ENCODE measurements around the gene SBK3.

The SBK3 gene

GRCh38 chr19:55549500-55550320 is 4.4 kb upstream of the SBK3 start:
- H3K4me3 ChIP-seq (ENCODE audit: control insufficient read depth, low read depth, low read length) = peak overlapping the region; percentile 1

GRCh38 chr19:55546822-55547614 is 1.7 kb upstream of the SBK3 start:
- no peak overlapping the region for H3K4me3 ChIP-seq (ENCODE audit: control insufficient read depth, low read depth, low read length)
- DNase-seq (ENCODE audit: low read depth) = peak; percentile 49
- no peak for TF ChIP-seq CTCF (IDR thresholded peaks at IDR 0.05; ENCODE audit: control insufficient read depth, insufficient read depth, low read depth, low read length, missing control alignments)

More at GRCh38 chr19:55549500-55550320, 4.4 kb upstream of the SBK3 start:
- no peak for TF ChIP-seq CTCF (IDR thresholded peaks at IDR 0.05; ENCODE audit: control insufficient read depth, insufficient read depth, low read depth, low read length, missing control alignments)
- peak; percentile 81 for DNase-seq (ENCODE audit: low read depth)

GRCh38 chr19:55546011-55546410 is 668 bp upstream of the SBK3 start:
- no peak overlapping the region for H3K4me3 ChIP-seq (ENCODE audit: control insufficient read depth, low read depth, low read length)
- no peak for DNase-seq (ENCODE audit: low read depth)
- no peak for TF ChIP-seq CTCF (IDR thresholded peaks at IDR 0.05; ENCODE audit: control insufficient read depth, insufficient read depth, low read depth, low read length, missing control alignments)

- TF ChIP-seq CTCF (IDR thresholded peaks at IDR 0.05; ENCODE audit: control insufficient read depth, insufficient read depth, low read depth, low read length, missing control alignments) = no peak
- no peak overlapping the region for H3K4me3 ChIP-seq (ENCODE audit: control insufficient read depth, low read depth, low read length)
- no peak for DNase-seq (ENCODE audit: low read depth)
Observed at GRCh38 chr19:55544776-55545439, 435 bp downstream of the SBK3 start.

GRCh38 chr19:55544014-55544413 is 1.3 kb downstream of the SBK3 start:
- no peak for TF ChIP-seq CTCF (IDR thresholded peaks at IDR 0.05; ENCODE audit: control insufficient read depth, insufficient read depth, low read depth, low read length, missing control alignments)
- no peak overlapping the region for H3K4me3 ChIP-seq (ENCODE audit: control insufficient read depth, low read depth, low read length)
- DNase-seq (ENCODE audit: low read depth) = no peak

GRCh38 chr19:55543567-55543966 is 1.8 kb downstream of the SBK3 start:
- H3K4me3 ChIP-seq (ENCODE audit: control insufficient read depth, low read depth, low read length) = no peak overlapping the region
- TF ChIP-seq CTCF (IDR thresholded peaks at IDR 0.05; ENCODE audit: control insufficient read depth, insufficient read depth, low read depth, low read length, missing control alignments) = no peak
- DNase-seq (ENCODE audit: low read depth) = no peak
